Thymus (tissue), 11 donors: ENCODE results near the gene MRPS27. TPM values are rescaled to one million over a fixed set of nuclear protein-coding genes. Genes with fewer than 3 reads are reported as not detected.

Experiments used
- DNase-seq, 9 donors: peaks; one replicate each; pipeline ENCODE4 v3.0.0-alpha.2; 2013; ENCODE audit warnings: low spot score in 9 of 9, low read depth in 6 of 9, missing footprints in 1 of 9
- H3K27ac ChIP-seq, 2 donors: one replicate each; pipeline ENCODE4 v1.5.1; 2013; ENCODE audit warnings: control low read depth in 1 of 2, low read depth in 1 of 2, low read length in 1 of 2, mild to moderate bottlenecking in 1 of 2, moderate library complexity in 1 of 2
- H3K27me3 ChIP-seq, 2 donors: one replicate each; pipeline ENCODE4 v1.5.1; 2013; ENCODE audit warnings: low read length in 1 of 2; ENCODE audit not compliant: control insufficient read depth in 2 of 2, insufficient read depth in 1 of 2
- H3K36me3 ChIP-seq, 2 donors: one replicate each; pipeline ENCODE4 v1.5.1; 2013; ENCODE audit warnings: low read length in 1 of 2, mild to moderate bottlenecking in 1 of 2, moderate library complexity in 1 of 2; ENCODE audit not compliant: control insufficient read depth in 2 of 2, insufficient read depth in 2 of 2
- H3K4me1 ChIP-seq, 2 donors: one replicate each; pipeline ENCODE4 v1.5.1; 2013; ENCODE audit warnings: low read length in 2 of 2; ENCODE audit not compliant: control insufficient read depth in 2 of 2, insufficient read depth in 2 of 2
- H3K4me3 ChIP-seq, 2 donors: one replicate each; pipeline ENCODE4 v1.5.1; 2013; ENCODE audit warnings: low read length in 2 of 2, control low read depth in 1 of 2, mild to moderate bottlenecking in 1 of 2
- H3K9me3 ChIP-seq, 2 donors: one replicate each; pipeline ENCODE4 v1.5.1; 2013; ENCODE audit warnings: low read length in 1 of 2, mild to moderate bottlenecking in 1 of 2; ENCODE audit not compliant: control insufficient read depth in 2 of 2, insufficient read depth in 1 of 2
- WGBS: extraction: QIAGEN DNeasy Blood & Tissue Kit; methylation state at CpG from one replicate; pipeline ENCODE4 v1.1.7; 2013; 5-methylcytosine and 5-hydroxymethylcytosine counted together
- polyA plus RNA-seq: library from polyadenylated mRNA; stranded (reverse); fragments of 200-250 nt; gene quantifications from one replicate; pipeline ENCODE4 v1.2.3, GENCODE V29; 2013
- total RNA-seq: library from RNA; stranded (reverse); fragments of 120-200 nt; gene quantifications from one replicate; pipeline ENCODE4 v1.2.4, GENCODE V29; 2013
- donor health status: healthy.

Gene MRPS27
- total and polyA plus RNA-seq, 2 donors, result 27.9 to 46.0 TPM

DNA sequence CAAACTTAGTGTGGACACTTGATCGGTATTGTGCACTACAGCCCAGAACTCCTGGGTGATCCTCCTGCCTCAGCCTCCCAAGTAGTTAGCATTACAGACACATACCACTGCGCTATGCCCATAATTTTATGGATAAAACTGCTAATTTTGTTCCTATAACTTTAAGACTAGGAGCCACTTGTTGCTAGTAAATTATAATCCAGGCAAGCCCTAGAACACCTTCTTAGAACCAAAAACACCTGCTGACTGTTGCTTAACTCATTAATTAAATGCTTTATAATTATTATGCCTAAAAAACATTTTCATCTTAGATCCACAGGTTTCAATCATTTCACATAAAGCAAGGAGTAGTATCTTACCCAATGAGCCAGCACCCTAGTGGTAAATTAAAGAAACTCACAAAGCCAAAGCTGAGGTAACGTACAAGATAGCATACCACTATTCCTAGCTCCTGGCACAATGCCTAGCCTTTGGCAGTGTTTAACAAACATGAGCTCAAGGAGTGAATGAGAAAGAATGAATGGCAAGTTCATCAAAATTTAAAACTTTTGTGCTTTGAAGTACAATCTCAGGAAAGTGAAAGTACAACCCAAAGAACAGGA lies 5.4 kb downstream of the MRPS27 start:
- H3K9me3 ChIP-seq, result no peaks in the 10 kb centered on the region
- H3K27me3 ChIP-seq, result no peaks in the 10 kb centered on the region
- DNase-seq, result no peak
- 96% methylated on average over 3 of the region's 3 CpGs for WGBS
- peaks cover 11 to 16% of the 10 kb centered on the region in 2 donors for H3K36me3 ChIP-seq
- H3K4me1 ChIP-seq, result no peaks in the 10 kb centered on the region
- no peak overlapping the region for H3K27ac ChIP-seq
- no peak overlapping the region for H3K4me3 ChIP-seq

DNA sequence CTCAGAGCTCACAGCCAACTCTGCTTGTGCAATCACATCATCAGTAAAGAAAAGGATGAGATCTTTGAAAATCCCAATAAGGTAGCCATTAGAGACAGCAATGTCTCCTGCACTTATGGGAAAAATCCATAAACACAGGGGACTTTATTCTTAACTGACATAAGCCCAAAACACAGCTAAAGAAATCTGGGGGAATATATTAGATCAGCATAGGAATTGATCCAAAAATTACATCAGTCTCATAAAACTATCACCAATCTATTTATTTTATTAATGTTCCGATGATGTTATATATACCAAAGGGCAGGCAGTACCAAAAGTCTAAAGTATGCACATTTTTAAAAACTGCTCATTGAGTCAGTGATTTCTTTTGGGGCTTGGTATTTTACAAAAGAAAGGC lies 6.9 kb downstream of the MRPS27 start:
- H3K4me3 ChIP-seq, result no peak overlapping the region
- H3K4me1 ChIP-seq, result peaks cover 0 to 7% of the 10 kb centered on the region in 2 donors
- 100% methylated on average over 1 of the region's 1 CpG for WGBS
- no peaks in the 10 kb centered on the region for H3K27me3 ChIP-seq
- H3K9me3 ChIP-seq, result no peaks in the 10 kb centered on the region
- peaks cover 11 to 20% of the 10 kb centered on the region in 2 donors for H3K36me3 ChIP-seq
- H3K27ac ChIP-seq, result no peak overlapping the region
- no peak for DNase-seq

DNA sequence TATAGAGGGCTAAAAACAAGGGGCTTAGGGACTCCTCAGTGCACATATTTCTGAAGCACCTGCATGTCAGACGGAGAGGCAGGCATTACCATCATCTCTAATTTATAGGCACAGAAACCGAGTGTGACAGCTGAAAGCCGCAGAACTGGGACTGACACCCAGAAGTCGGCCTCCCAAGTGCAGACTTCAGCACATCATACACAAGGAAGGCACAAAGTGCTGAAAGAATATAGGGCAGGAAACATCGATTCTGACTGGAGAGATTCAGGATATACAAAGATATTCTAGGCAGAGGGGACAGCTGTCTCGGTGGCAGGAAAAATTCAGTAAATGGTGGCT lies 11.2 kb downstream of the MRPS27 start:
- Histone ChIP-seq H3K27ac (peak overlapping the region in 1 of 2 donors; percentile 54), H3K36me3 (peaks cover 11 to 20% of the 10 kb centered on the region in 2 donors), H3K27me3 (no peaks in the 10 kb centered on the region), H3K4me3 (no peak overlapping the region), H3K4me1 (peaks cover 4 to 10% of the 10 kb centered on the region in 2 donors), H3K9me3 (no peaks in the 10 kb centered on the region)
- WGBS, result 88% methylated on average over 6 of the region's 6 CpGs
- peak in 1 of 9 donors; percentile 2 for DNase-seq

DNA sequence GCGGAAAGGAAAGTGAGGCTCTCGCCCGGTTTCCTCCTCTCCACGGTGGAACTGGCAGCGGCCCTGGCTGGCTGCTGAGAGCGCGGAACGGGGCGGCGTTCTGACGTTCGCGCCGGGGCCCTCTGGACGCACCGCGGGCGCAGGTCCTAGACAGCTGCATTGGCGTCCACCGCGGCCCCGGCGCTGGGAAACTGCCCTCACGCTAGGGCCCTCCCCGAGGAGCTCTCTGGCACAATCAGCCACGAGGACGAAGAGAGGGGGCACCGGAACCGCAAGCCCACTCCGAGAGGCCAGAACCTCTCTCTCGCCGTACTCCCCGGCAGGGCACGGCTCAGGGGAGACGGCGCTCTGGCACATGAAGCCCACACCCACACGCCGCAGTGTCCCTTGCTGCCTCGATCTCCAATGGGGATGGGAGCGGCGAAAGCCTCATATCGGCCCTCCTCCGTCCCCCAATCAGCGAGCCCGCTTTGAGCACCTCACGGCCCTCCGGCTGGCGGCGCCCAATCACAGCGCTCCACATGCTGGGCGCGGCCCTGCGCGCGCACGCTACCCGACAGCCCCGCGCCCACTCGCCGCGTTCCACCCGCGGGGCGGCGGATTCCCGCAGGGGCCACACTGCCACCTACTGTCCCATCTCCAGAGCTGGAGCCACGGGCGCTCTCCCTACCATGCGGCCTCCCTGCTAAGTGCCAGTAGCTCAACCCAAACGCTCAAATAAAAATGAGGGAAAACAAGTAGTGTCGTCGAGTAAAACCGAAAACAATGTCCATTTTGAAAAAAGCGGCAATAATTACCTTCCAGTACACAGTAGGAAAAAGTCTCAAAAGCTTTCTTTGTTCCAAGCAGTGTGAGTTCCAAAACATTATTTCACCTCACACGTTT lies 11.8 kb downstream of the MRPS27 start:
- no peaks in the 10 kb centered on the region for H3K27me3 ChIP-seq
- peaks cover 11 to 20% of the 10 kb centered on the region in 2 donors for H3K36me3 ChIP-seq
- H3K4me1 ChIP-seq, result peaks cover 4 to 10% of the 10 kb centered on the region in 2 donors
- no peaks in the 10 kb centered on the region for H3K9me3 ChIP-seq
- H3K4me3 ChIP-seq, result peak overlapping the region; percentile 74 to 91
- DNase-seq, result peak; percentile 88 to 97 (median 93)
- peak overlapping the region; percentile 92 to 94 for H3K27ac ChIP-seq
- 2% methylated on average over 76 of the region's 76 CpGs for WGBS

- H3K27ac ChIP-seq, result peak overlapping the region; percentile 92 to 94
- H3K36me3 ChIP-seq, result peaks cover 11 to 16% of the 10 kb centered on the region in 2 donors
- peaks cover 4 to 10% of the 10 kb centered on the region in 2 donors for H3K4me1 ChIP-seq
- DNase-seq, result peak in 1 of 9 donors; percentile 2
- H3K9me3 ChIP-seq, result no peaks in the 10 kb centered on the region
- H3K4me3 ChIP-seq, result peak overlapping the region; percentile 74 to 91
- H3K27me3 ChIP-seq, result no peaks in the 10 kb centered on the region
- WGBS, result 8% methylated on average over 8 of the region's 8 CpGs
Observed at GRCh38 chr5:72307573-72307967, 12.5 kb downstream of the MRPS27 start.

DNA sequence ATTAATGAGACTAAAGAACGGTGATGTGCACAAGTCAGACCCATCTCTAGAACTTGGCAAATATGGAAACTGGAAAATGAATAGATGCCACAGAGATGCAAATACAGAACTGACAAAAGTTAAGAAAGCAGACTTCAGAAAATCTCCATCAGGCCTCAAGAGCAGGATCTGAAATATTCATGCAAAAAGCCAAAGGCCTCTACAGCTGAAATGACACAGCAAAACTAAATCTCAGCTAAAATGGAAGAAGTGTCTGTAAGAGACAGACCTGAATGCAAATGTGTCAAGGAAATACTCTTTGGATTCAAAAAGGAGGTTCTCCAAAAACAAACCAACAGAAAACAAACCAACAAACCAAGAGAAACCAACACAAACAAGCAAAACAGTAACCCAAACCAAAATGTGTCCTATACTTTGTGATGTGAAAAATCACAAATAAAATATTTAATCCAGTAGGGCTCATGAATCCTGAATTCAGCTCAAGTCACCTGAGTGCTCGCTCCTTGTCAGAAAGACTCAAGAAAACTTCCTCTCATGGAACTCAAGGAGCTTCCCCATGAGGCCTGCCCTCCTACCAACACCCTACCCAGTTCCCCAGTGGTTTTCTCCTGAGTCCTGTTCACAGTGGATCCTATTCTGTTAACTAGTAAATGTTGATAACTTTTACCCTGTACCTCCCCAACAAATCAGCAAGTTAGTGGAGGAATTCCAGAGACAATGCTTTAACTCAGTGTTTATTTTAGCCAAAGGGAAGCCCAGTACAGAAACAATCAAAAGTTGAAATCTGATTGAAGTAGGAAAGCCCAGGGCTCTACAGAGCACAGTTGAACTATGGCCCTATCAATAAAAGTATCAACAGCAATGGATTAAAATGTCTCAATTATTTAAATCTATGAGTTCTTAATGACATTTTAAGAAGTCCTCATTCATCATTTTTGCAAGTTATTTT lies 14.6 kb downstream of the MRPS27 start:
- H3K36me3 ChIP-seq, result peaks cover 4 to 5% of the 10 kb centered on the region in 2 donors
- no peaks in the 10 kb centered on the region for H3K9me3 ChIP-seq
- no peaks in the 10 kb centered on the region for H3K27me3 ChIP-seq
- peaks cover 4 to 10% of the 10 kb centered on the region in 2 donors for H3K4me1 ChIP-seq
- H3K4me3 ChIP-seq, result no peak overlapping the region
- no peak for DNase-seq
- no peak overlapping the region for H3K27ac ChIP-seq
- 97% methylated on average over 2 of the region's 2 CpGs for WGBS

- Histone ChIP-seq H3K27me3 (no peaks in the 10 kb centered on the region), H3K27ac (no peak overlapping the region), H3K36me3 (no peaks in the 10 kb centered on the region), H3K4me3 (no peak overlapping the region), H3K9me3 (no peaks in the 10 kb centered on the region), H3K4me1 (no peaks in the 10 kb centered on the region)
- no peak for DNase-seq
- WGBS, result 99% methylated on average over 3 of the region's 3 CpGs
Observed at GRCh38 chr5:72302171-72302570, 17.9 kb downstream of the MRPS27 start.

GRCh38 chr5:72301557-72301956 lies 18.5 kb downstream of the MRPS27 start:
- Histone ChIP-seq H3K27ac (no peak overlapping the region), H3K27me3 (no peaks in the 10 kb centered on the region), H3K36me3 (no peaks in the 10 kb centered on the region), H3K4me3 (no peak overlapping the region), H3K9me3 (no peaks in the 10 kb centered on the region), H3K4me1 (no peaks in the 10 kb centered on the region)
- WGBS, result 98% methylated on average over 6 of the region's 6 CpGs
- no peak for DNase-seq
